KMS-11 (cell line): ENCODE data around the gene RIC8A.
"Not testable (repeated sequence)": the region's sequence is repeated elsewhere in the genome, so short reads cannot be mapped to it uniquely, and the experiment has no call there.

Experiments used
- H2AFZ ChIP-seq: fragments of 200-600 bp; sonication (generic); 2 replicates; pipeline ENCODE4 v1.6.1; 2016; ENCODE audit warnings: antibody characterized with exemption, mixed run types, low read depth
- H3K27ac ChIP-seq: fragments of 200-600 bp; sonication (generic); 2 replicates; pipeline ENCODE4 v1.6.1; 2016; ENCODE audit warnings: mild to moderate bottlenecking, mixed run types
- H3K27me3 ChIP-seq: fragments of 200-600 bp; sonication (generic); 2 replicates; pipeline ENCODE4 v1.6.1; 2017; ENCODE audit warnings: mild to moderate bottlenecking, low read depth, mixed run types, moderate library complexity; ENCODE audit not compliant: insufficient read depth
- H3K36me3 ChIP-seq: fragments of 200-600 bp; sonication (generic); 2 replicates; pipeline ENCODE4 v1.6.1; 2017; ENCODE audit warnings: mild to moderate bottlenecking, mixed run types; ENCODE audit not compliant: insufficient read depth
- H3K4me1 ChIP-seq: fragments of 200-600 bp; sonication (generic); 2 replicates; pipeline ENCODE4 v1.6.1; 2016; ENCODE audit warnings: mild to moderate bottlenecking, low read depth, mixed run types; ENCODE audit not compliant: poor library complexity, severe bottlenecking
- H3K4me2 ChIP-seq: fragments of 200-600 bp; sonication (generic); 2 replicates; pipeline ENCODE4 v1.7.0; 2016; ENCODE audit warnings: mild to moderate bottlenecking, mixed run types
- H3K4me3 ChIP-seq: fragments of 200-600 bp; sonication (generic); IDR thresholded peaks from 2 replicates; pipeline ENCODE4 v1.6.1; 2017; ENCODE audit warnings: low read depth, low read length, mixed read lengths; ENCODE audit not compliant: insufficient read depth
- H3K79me2 ChIP-seq: fragments of 200-600 bp; sonication (generic); 2 replicates; pipeline ENCODE4 v1.6.1; 2016; ENCODE audit warnings: low read depth, mixed run types; ENCODE audit not compliant: insufficient read depth
- H3K9ac ChIP-seq: fragments of 200-600 bp; sonication (generic); 2 replicates; pipeline ENCODE4 v1.6.1; 2016; ENCODE audit warnings: mild to moderate bottlenecking, mixed run types
- H4K20me1 ChIP-seq: fragments of 200-600 bp; sonication (generic); 2 replicates; pipeline ENCODE4 v1.6.1; 2016; ENCODE audit warnings: mild to moderate bottlenecking, mixed run types; ENCODE audit not compliant: insufficient read depth
- TF ChIP-seq, protein P1 (sequence below): fragments of 200-600 bp; sonication (generic); conservative IDR thresholded peaks from 2 replicates; pipeline ENCODE4 v1.6.1; 2017; ENCODE audit warnings: low read depth, mild to moderate bottlenecking, antibody characterized with exemption, low read length, moderate library complexity, mixed read lengths

RIC8A gene

DNA sequence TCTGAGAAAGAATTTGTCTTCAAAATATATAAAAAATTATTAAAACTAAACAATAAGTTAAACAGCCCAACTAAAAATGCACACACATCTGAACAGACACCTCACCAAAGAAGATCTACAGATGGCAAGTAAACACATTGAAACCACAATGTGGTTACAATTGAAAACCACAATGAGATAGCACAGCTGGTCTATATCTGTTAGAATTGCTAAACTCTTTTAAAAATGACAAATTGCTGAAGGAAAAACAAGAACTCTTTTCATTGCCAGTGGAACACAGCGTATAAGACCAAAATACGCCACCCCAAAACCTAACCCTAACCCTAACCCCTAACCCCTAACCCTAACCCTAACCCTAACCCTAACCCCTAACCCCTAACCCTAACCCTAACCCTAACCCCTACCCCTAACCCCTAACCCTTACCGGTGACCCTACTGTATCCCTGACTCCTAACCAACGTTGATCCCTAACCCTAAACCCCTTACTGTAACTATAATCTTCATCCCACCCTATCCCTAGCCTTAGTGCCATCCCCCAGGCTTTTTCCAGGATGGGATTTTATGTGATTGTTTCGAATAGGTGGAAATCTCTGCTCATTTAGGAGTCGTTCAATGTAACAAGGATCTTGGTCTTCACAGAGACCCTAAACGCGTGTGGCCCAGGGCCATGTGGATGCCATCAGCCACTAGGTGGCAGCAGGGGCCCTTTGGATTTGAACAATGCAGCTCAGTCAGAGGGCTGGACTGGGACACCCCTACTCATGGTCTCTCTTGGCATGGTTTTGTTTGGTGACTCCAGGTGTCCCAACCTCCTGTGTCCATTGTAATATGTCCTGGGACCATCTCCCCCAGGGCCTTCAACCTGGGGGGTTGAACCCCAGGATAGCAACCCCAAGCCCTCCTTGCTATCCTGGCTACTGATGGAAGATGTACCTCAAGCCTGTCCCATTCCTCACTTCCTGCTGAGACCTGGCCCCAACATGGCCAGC is 15.7 kb upstream of the RIC8A start:
- TF ChIP-seq, protein P1, sequence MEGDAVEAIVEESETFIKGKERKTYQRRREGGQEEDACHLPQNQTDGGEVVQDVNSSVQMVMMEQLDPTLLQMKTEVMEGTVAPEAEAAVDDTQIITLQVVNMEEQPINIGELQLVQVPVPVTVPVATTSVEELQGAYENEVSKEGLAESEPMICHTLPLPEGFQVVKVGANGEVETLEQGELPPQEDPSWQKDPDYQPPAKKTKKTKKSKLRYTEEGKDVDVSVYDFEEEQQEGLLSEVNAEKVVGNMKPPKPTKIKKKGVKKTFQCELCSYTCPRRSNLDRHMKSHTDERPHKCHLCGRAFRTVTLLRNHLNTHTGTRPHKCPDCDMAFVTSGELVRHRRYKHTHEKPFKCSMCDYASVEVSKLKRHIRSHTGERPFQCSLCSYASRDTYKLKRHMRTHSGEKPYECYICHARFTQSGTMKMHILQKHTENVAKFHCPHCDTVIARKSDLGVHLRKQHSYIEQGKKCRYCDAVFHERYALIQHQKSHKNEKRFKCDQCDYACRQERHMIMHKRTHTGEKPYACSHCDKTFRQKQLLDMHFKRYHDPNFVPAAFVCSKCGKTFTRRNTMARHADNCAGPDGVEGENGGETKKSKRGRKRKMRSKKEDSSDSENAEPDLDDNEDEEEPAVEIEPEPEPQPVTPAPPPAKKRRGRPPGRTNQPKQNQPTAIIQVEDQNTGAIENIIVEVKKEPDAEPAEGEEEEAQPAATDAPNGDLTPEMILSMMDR = peak; percentile 43
- H2AFZ ChIP-seq, H3K4me3 ChIP-seq, H3K79me2 ChIP-seq, H4K20me1 ChIP-seq, H3K36me3 ChIP-seq, H3K9ac ChIP-seq, H3K27me3 ChIP-seq: not testable (repeated sequence)
- Histone ChIP-seq H3K4me1 (peaks cover 12% of the 10 kb centered on the region), H3K4me2 (0 out of 2 replicates have a peak overlapping the region, but pooled peaks have one; percentile 19), H3K27ac (peak overlapping the region; percentile 38; the same call in 1 of the 2 replicates)

DNA sequence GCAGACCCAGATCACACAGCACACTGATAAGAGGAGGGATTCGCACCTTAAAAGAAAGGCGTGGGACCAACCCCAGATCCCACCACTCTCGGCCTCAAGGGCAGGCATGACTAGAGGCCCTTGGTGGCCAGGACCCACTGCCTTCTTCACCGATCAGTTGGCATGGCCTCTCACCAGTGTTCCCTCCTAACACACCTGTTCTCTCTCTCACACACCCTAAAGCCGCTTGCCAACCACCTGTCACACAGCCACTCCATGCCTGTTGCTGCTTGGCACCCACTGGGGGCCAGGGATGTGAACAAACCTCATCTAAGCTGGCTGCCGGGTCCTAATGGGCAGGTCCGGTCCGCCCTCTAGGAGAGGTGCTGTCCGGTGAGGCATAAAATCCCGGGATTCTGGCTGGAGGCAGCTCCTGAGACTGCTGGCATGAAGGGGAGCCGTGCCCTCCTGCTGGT is 14.8 kb upstream of the RIC8A start, which contains the start of gene SCGB1C1:
Gene SCGB1C1, plus strand, starts transcription at position 405 of the 455 bp plus-strand sequence. Its CDS starts 22 bp downstream, at position 427.
- H3K9ac ChIP-seq, H3K36me3 ChIP-seq, H2AFZ ChIP-seq, H4K20me1 ChIP-seq, H3K4me3 ChIP-seq, H3K27ac ChIP-seq, H3K27me3 ChIP-seq, H3K79me2 ChIP-seq: not testable (repeated sequence)
- peaks cover 12% of the 10 kb centered on the region for H3K4me1 ChIP-seq
- 0 out of 2 replicates have a peak within 1 kb of the TSS, but pooled peaks have one; percentile 19 for H3K4me2 ChIP-seq

DNA sequence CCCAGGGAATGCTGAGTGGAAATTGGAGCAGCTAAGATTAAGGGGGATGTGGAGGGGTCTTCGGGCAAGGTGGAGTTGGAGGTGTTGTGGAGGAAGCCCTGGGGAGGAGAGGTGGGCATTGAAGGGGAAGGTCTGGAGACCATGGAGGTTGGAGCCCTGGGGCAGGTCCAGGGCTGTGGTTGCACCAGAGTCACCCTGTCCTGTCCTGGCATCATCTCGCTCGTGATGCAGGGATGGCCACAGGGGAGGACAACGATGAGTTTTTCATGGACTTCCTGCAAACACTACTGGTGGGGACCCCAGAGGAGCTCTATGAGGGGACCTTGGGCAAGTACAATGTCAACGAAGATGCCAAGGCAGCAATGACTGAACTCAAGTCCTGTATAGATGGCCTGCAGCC is 14.0 kb upstream of the RIC8A start:
- not testable (repeated sequence) for H3K79me2 ChIP-seq, H2AFZ ChIP-seq, H3K9ac ChIP-seq, H3K27me3 ChIP-seq, H3K4me2 ChIP-seq, H3K36me3 ChIP-seq, H3K27ac ChIP-seq, H4K20me1 ChIP-seq, H3K4me3 ChIP-seq
- H3K4me1 ChIP-seq = peaks cover 12% of the 10 kb centered on the region

DNA sequence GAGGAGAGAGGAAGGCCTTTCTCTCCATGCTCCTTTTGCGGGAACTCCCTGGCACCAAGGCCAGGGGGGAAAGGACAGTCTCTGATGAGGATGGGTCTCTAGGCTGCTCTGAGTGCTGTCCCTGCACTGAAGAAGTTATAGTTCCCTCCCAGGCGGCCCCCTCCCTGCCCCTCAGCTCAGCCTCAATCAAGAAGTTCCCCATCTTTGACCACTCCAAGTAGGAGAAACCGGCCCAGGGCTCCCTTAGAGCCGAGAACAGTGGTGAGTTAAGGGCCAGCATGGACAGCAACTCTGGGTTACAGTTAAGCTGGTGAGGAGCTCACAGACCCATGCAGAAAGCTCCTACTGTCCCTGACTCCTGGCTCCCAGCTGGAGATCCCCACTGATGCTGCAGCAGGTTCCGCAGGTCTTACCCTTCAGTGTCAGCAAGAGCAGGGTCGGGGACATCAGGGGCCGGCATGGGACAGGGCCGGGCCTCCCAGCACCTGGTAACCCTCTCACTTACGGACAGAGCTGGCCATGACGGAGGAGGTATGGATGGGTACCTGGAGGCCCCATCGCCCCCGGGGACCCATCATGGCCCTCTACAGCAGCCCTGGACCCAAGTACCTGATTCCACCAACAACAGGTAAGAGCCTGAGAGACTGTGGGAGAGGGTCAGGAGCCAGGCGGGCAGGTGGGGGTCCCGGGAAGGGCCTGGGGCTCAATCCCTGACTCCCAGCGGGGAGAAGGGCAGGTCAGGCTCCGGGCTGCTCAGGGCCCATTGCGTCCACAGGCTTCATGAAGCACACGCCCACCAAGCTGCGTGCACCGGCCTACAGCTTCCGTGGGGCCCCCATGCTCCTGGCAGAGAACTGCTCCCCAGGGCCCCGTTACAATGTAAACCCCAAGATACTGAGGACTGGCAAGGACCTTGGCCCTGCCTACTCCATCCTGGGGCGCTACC is 10.4 kb upstream of the RIC8A start:
- Histone ChIP-seq H3K27me3 (no peaks in the 10 kb centered on the region), H3K36me3 (no peaks in the 10 kb centered on the region), H3K9ac (no peak overlapping the region), H4K20me1 (no peaks in the 10 kb centered on the region), H3K4me2 (no peak overlapping the region), H3K4me1 (no peaks in the 10 kb centered on the region), H3K79me2 (no peaks in the 10 kb centered on the region), H2AFZ (no peak overlapping the region), H3K4me3 (no peak overlapping the region), H3K27ac (no peak overlapping the region)
- TF ChIP-seq, protein P1 = no peak

DNA sequence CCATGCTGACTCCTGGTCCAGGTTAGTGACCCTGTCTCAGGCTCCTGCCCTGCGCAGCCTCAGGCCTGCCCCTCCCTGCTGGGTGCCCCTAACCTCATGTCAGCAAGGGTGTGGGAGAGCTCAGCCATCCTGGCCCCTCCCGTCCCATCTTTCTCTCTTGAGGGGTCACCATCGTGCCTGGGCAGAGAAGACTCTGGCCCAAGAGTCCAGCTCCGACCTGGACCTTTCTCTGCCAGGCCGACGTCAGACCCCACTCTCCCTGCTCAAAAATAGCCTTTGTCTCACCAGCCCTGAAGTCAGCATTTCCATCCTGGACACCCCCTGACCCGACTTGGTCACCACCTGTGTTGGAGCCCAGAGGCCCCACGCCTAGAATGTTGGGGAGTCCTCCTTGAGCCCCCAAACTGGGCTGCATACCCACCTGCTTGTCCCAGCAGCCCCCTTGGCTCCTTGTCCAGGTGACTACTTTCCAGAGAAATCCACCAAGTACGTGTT is 9.7 kb upstream of the RIC8A start:
- H3K27me3 ChIP-seq = no peaks in the 10 kb centered on the region
- H3K4me2 ChIP-seq = no peak overlapping the region
- no peak overlapping the region for H2AFZ ChIP-seq
- H3K36me3 ChIP-seq = no peaks in the 10 kb centered on the region
- no peak overlapping the region for H3K4me3 ChIP-seq
- no peaks in the 10 kb centered on the region for H4K20me1 ChIP-seq
- H3K79me2 ChIP-seq = no peaks in the 10 kb centered on the region
- no peak overlapping the region for H3K9ac ChIP-seq
- no peak overlapping the region for H3K27ac ChIP-seq
- H3K4me1 ChIP-seq = no peaks in the 10 kb centered on the region
- TF ChIP-seq, protein P1 = no peak
